Endothelial cell of umbilical vein (primary cell): Measurements from ENCODE around the gene ZNF17. TPM values are rescaled to one million over a fixed set of nuclear protein-coding genes. Genes with fewer than 3 reads are reported as not detected.

Experiments
- BruUV-seq: library from RNA; stranded (reverse); fragments of 400-500 nt; replicated peaks from 2 replicates; lab custom pipeline; 2021; lab: Mats Ljungman, UMichigan
- CTCF ChIA-PET: fragments of 300-600, 350-600 bp; sonication (Branson Sonifier 250); formaldehyde crosslinking; loops from one replicate; lab custom pipeline; 2021; ENCODE audit warnings: antibody characterized with exemption, inconsistent platforms; lab: Charles Lee
- POLR2A ChIA-PET: fragments of 300-600, 350-600 bp; sonication (Branson Sonifier 250); formaldehyde crosslinking; loops from one replicate; lab custom pipeline; 2021; ENCODE audit warnings: antibody characterized with exemption, inconsistent platforms; lab: Charles Lee
- DNase-seq: peaks from one replicate; pipeline ENCODE4 v3.0.0-alpha.2; 2011; ENCODE audit warnings: low read depth, low spot score
- FAIRE-seq: peaks from 2 replicates; lab custom pipeline; 2011; peaks lifted over from hg19 to GRCh38; lab: Jason Lieb, UNC
- H2AFZ ChIP-seq: 2 replicates; pipeline ENCODE4 v1.6.0; 2012; ENCODE audit warnings: low read depth, low read length, control low read depth, inconsistent platforms
- H3K27ac ChIP-seq: 2 replicates; pipeline ENCODE4 v1.5.1; 2011; ENCODE audit warnings: low read depth, mild to moderate bottlenecking, control low read depth, low read length, moderate library complexity; ENCODE audit not compliant: insufficient read depth
- H3K27me3 ChIP-seq, 2 experiments: 2 replicates each; pipeline versions ENCODE4 v1.6.0 to v1.6.1; 2011; ENCODE audit warnings: low read length in 2 of 2, mixed read lengths in 1 of 2; ENCODE audit not compliant: control insufficient read depth in 2 of 2, insufficient read depth in 2 of 2
- H3K36me3 ChIP-seq, 2 experiments: 2 replicates in 1 of 2; 3 replicates in 1 of 2; pipeline ENCODE4 v1.5.1; 2011; ENCODE audit warnings: low read length in 2 of 2, mild to moderate bottlenecking in 1 of 2, moderate library complexity in 1 of 2; ENCODE audit not compliant: control insufficient read depth in 2 of 2, insufficient read depth in 2 of 2; ENCODE audit errors: extremely low read depth in 1 of 2
- H3K4me1 ChIP-seq: 3 replicates; pipeline ENCODE4 v1.5.1; 2011; ENCODE audit warnings: mild to moderate bottlenecking, low read length; ENCODE audit not compliant: control insufficient read depth, insufficient read depth; ENCODE audit errors: extremely low read depth
- H3K4me2 ChIP-seq: 2 replicates; pipeline ENCODE4 v1.6.1; 2011; ENCODE audit warnings: low read length, control low read depth, mixed read lengths; ENCODE audit not compliant: insufficient read depth
- H3K4me3 ChIP-seq, 3 experiments: fragments of 200-600 bp in 1 of 3; sonication (generic), shearing (Covaris generic) in 1 of 3; replicated peaks in 1 of 3; 2 replicates each; pipeline ENCODE4 v1.5.1; 2011 to 2016; ENCODE audit warnings: control low read depth in 3 of 3, low read length in 3 of 3, mild to moderate bottlenecking in 2 of 3, inconsistent platforms in 1 of 3, low read depth in 1 of 3, moderate library complexity in 1 of 3; ENCODE audit not compliant: insufficient read depth in 1 of 3
- H3K79me2 ChIP-seq: 2 replicates; pipeline ENCODE4 v1.6.0; 2012; ENCODE audit warnings: low read length, inconsistent platforms; ENCODE audit not compliant: control insufficient read depth, insufficient read depth
- H3K9ac ChIP-seq: replicated peaks from 2 replicates; pipeline ENCODE3; 2011; ENCODE audit warnings: low read length, control low read depth; ENCODE audit not compliant: insufficient read depth; ENCODE audit errors: extremely low read depth
- H3K9me1 ChIP-seq: replicated peaks from 3 replicates; pipeline ENCODE4 v1.6.0; 2011; ENCODE audit warnings: mild to moderate bottlenecking, low read length; ENCODE audit not compliant: control insufficient read depth, insufficient read depth; ENCODE audit errors: extremely low read depth
- H3K9me3 ChIP-seq: replicated peaks from 2 replicates; pipeline ENCODE4 v1.5.1; 2012; ENCODE audit warnings: low read length, inconsistent platforms; ENCODE audit not compliant: control insufficient read depth, insufficient read depth
- H4K20me1 ChIP-seq: replicated peaks from 2 replicates; pipeline ENCODE3; 2011; ENCODE audit warnings: mild to moderate bottlenecking, low read length; ENCODE audit not compliant: control insufficient read depth, insufficient read depth; ENCODE audit errors: extremely low read depth
- FOS ChIP-seq: IDR thresholded peaks from 2 replicates; pipeline ENCODE4 v1.6.1; 2011; ENCODE audit warnings: mild to moderate bottlenecking, low read length, moderate library complexity, borderline replicate concordance; ENCODE audit not compliant: insufficient read depth
- GATA2 ChIP-seq: IDR thresholded peaks from 2 replicates; pipeline ENCODE4 v1.7.0; 2011; ENCODE audit warnings: low read depth, mild to moderate bottlenecking, moderate library complexity, mixed read lengths, low read length; ENCODE audit not compliant: insufficient read length, insufficient read depth
- JUN ChIP-seq: IDR thresholded peaks from 2 replicates; pipeline ENCODE4 v1.6.1; 2011; ENCODE audit warnings: borderline replicate concordance, low read depth; ENCODE audit not compliant: insufficient read length, insufficient read depth
- MAX ChIP-seq: IDR thresholded peaks from 2 replicates; pipeline ENCODE4 v1.6.1; 2011; ENCODE audit not compliant: insufficient read depth, insufficient read length
- POLR2A ChIP-seq: IDR thresholded peaks from 2 replicates; pipeline ENCODE4 v1.6.1; 2012; ENCODE audit warnings: low read depth, mild to moderate bottlenecking, control low read depth, low read length
- POLR2AphosphoS5 ChIP-seq: IDR thresholded peaks from 2 replicates; pipeline ENCODE4 v1.6.1; 2012; ENCODE audit warnings: low read depth, mild to moderate bottlenecking, control low read depth, low read length, moderate library complexity; ENCODE audit not compliant: insufficient read depth
- dilution Hi-C: fragments of 300-500 bp; cut with MboI; formaldehyde crosslinking; loops from one replicate; pipeline ENCODE4 v1.15.0; 2019; ENCODE audit warnings: low sequenced_read_pairs; ENCODE audit not compliant: extremely low pct_ligation_motif_present
- intact Hi-C: fragments of 100-400 bp; cut with micrococcal nuclease; formaldehyde crosslinking; loops from one replicate; pipeline ENCODE4 v1.10.0; 2022
- polyA plus RNA-seq, 4 experiments: library from polyadenylated mRNA; depleted of rRNA in 3 of 4; stranded (reverse) in 3 of 4; unstranded in 1 of 4; fragments of >200 nt; gene quantifications; 2 replicates each; pipeline versions ENCODE4 v1.2.1 to v1.2.3, GENCODE V29; 2011 to 2012; ENCODE audit warnings: missing spikeins in 1 of 4
- total RNA-seq: library from RNA; stranded (reverse); gene quantifications from 2 replicates; pipeline ENCODE4 v1.2.3, GENCODE V29; 2021
- TF ChIP-seq, protein P1 (sequence below), 2 donors: IDR thresholded peaks; 1 replicate in 1 of 2; 2 replicates in 1 of 2; pipeline ENCODE4 v1.5.1; 2011; ENCODE audit warnings: low read length in 2 of 2, mild to moderate bottlenecking in 2 of 2, moderate library complexity in 2 of 2, control low read depth in 1 of 2, inconsistent platforms in 1 of 2, low read depth in 1 of 2; ENCODE audit not compliant: insufficient read depth in 1 of 2; ENCODE audit errors: extremely low read depth in 1 of 2

The ZNF17 gene
- total and polyA plus RNA-seq, 2 donors (not counting 3 experiments of a cell fraction or from before 2014, with no cell fraction given) = 2.4 to 6.4 TPM

DNA sequence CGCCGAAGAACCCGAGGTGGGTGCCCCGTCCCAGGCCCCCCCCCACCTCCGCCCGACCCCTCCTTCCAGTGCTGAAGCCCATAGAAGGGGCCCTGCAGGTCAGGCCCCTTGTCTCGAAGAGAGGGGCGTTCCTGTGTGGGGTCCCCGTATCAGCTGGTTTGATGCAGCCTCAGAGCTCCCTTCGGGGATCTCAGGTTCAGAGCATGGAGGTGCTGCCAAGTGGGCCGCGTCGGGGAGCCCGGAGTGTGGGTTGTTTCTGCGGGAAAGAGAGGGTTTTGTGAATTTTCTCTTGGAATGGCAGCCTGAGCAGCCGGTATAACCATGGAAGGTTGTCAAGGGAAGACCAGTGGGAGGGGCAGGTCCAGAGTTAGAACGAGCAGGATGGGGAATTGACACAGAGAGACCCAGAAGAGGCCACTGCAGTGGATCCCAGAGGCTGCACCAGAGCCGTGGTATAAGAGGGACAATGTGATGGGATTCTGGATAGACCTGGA is 47.2 kb upstream of the ZNF17 start:
- BruUV-seq = no TSS peak
- Histone ChIP-seq H3K36me3 (no peaks in the 10 kb centered on the region), H3K9me3 (no peaks in the 10 kb centered on the region), H3K4me1 (peaks cover 8% of the 10 kb centered on the region), H3K27ac (peak overlapping the region; percentile 27), H3K9ac (peak overlapping the region; percentile 37), H2AFZ (peak overlapping the region; percentile 62), H3K4me2 (peak overlapping the region; percentile 75), H3K27me3 (no peaks in the 10 kb centered on the region), H3K4me3 (peak overlapping the region; percentile 47 to 92 (median 74)), H3K79me2 (peaks cover 3% of the 10 kb centered on the region), H4K20me1 (no peaks in the 10 kb centered on the region), H3K9me1 (no peaks in the 10 kb centered on the region)
- ChIA-PET POLR2A (interaction anchor here (1.4 kb wide), 1 partner anchor 13 kb away, joined by 3 read pairs; no protein-coding TSS in a partner anchor), CTCF (no interaction called here)
- intact Hi-C loops (loop anchor here (1.0 kb wide), 5 partner anchors 12 to 83 kb away; partner anchors contain the start of genes ZNF17, ZNF304, ZNF460 and ZNF543), dilution Hi-C loops (no loop called here)
- no peak for FAIRE-seq
- no peak for TF ChIP-seq FOS
- TF ChIP-seq, protein P1, sequence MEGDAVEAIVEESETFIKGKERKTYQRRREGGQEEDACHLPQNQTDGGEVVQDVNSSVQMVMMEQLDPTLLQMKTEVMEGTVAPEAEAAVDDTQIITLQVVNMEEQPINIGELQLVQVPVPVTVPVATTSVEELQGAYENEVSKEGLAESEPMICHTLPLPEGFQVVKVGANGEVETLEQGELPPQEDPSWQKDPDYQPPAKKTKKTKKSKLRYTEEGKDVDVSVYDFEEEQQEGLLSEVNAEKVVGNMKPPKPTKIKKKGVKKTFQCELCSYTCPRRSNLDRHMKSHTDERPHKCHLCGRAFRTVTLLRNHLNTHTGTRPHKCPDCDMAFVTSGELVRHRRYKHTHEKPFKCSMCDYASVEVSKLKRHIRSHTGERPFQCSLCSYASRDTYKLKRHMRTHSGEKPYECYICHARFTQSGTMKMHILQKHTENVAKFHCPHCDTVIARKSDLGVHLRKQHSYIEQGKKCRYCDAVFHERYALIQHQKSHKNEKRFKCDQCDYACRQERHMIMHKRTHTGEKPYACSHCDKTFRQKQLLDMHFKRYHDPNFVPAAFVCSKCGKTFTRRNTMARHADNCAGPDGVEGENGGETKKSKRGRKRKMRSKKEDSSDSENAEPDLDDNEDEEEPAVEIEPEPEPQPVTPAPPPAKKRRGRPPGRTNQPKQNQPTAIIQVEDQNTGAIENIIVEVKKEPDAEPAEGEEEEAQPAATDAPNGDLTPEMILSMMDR (IDR thresholded peaks at IDR 0.05; ENCODE audit: extremely low read depth in 1 of 2, insufficient read depth in 1 of 2, low read depth in 1 of 2, low read length in 2 of 2) = no peak
- TF ChIP-seq POLR2AphosphoS5 = no peak
- TF ChIP-seq MAX = no peak
- TF ChIP-seq JUN = no peak
- no peak for TF ChIP-seq GATA2
- no peak for TF ChIP-seq POLR2A
- DNase-seq = no peak
